Dedifferentiated amniotic fluid mesenchymal stem cell (primary cell): Measurements from ENCODE around the gene MCRS1.
"Not testable (repeated sequence)": the region's sequence is repeated elsewhere in the genome, so short reads cannot be mapped to it uniquely, and the experiment has no call there.

Experiments
- DNase-seq: peaks from one replicate; pipeline ENCODE4 v3.0.0-alpha.2; 2016; ENCODE audit errors: extremely low spot score

MCRS1 gene, protein sequence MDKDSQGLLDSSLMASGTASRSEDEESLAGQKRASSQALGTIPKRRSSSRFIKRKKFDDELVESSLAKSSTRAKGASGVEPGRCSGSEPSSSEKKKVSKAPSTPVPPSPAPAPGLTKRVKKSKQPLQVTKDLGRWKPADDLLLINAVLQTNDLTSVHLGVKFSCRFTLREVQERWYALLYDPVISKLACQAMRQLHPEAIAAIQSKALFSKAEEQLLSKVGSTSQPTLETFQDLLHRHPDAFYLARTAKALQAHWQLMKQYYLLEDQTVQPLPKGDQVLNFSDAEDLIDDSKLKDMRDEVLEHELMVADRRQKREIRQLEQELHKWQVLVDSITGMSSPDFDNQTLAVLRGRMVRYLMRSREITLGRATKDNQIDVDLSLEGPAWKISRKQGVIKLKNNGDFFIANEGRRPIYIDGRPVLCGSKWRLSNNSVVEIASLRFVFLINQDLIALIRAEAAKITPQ

DNA sequence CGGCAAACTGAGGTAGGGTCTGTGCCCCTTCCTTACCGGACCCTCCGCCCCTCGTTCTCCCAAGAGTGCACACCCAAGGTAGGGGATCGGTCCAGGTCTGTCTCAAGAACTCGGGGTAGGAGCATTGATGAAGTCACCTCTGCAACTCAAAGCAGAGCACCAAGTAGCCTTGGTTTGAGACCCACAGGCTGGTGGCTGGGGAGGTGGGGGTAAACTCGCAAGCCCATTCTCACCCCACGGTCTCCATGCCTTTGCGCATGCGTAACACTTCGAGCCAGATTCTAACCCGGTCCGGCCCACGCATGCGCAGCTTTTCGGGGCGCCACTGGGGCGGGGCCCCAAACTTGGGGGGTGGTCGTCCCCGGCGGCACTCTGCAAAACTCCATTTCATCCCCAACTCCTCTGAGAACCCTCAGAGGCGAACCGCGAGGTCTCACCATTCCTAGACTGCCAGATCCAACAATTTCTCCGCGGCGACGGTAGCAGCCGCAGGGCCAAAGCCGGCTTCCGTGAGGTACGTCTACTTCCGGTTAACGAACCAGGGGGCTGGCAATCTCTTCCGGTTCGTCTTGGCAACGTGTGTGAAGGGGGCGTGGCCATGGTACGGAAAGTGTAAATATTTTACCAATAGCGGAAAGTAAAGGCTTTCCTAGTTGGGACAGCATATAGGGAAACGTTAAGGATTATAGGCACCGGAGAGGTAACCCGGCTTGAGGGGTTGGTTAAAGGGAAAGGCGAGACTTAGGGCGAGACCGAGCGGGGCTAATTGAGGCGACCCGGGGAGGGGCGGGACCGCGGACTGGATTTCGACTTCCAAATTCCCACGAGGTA, at the start of gene MCRS1:
Gene MCRS1, minus strand, starts transcription at position 532 of the 831 bp plus-strand sequence. CDS start 1,411 bp downstream, outside the sequence.
- peak; percentile 92 for DNase-seq

DNA sequence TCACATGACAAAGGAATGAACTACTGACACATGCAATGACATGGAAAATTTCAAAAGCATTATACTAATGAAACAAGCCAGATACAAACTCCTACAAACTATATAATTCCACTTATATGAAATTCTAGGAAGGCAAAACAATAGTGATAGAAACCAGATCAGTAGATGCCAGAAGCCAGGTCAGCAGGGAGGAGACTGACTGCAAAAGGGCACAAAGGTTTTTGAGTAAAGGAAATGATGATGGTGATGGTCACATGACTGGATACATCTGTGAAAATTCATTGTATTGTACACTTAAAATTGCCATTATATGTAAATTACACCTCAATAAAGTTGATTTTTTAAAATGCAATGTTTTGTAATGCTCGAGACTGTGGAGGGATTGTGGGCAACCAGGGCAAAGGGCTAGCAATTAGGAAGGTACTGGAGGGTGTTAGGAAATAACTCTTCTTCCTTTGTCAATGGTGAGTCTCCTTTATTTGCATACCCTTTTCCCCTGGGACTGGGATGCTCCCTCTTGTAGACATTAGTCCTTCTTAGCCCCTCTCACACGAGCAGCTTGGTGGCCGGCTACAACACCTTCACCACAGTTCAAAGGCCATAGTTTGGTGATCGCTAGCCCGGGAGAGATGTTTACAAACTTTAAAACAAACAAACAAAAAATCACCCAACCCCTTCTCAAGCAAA, 48.7 kb upstream of the MCRS1 start:
- DNase-seq: no peak

DNA sequence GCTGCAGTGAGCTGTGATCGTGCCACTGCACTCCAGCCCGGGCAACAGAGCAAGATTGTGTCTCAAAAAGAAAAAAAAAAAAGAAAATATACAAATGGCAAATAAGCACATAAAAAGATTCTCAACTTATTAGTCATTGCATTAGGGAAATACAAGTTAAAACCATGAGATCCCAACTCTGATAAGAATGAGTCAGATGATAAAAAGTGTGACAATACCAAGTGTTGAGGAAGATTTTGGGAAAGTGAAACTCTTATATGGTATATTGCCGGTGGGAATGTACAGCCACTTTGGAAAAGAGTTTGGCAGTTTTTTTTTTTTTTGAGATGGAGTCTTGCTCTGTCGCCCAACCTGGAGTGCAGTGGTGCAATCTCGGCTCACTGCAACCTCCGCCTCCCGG, 47.8 kb upstream of the MCRS1 start:
- no peak for DNase-seq

DNA sequence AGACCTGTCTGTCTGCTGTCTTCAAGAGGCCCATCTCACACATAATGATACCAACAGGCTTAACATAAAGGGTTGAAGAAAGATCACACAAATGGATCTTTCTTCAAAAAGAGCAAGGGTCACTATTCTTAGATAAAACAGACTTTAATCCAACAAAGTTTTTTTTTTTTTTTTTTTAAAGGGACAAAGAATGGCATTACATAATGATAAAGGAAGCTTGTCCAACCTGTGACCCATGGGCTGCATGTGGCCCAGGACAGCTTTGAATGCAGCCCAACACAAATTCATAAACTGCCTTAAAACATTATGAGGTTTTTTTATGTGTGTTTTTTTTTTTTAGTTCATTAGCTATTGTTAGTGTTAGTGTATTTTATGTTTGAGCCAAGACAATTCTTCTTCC, 44.3 kb upstream of the MCRS1 start:
- no peak for DNase-seq

DNA sequence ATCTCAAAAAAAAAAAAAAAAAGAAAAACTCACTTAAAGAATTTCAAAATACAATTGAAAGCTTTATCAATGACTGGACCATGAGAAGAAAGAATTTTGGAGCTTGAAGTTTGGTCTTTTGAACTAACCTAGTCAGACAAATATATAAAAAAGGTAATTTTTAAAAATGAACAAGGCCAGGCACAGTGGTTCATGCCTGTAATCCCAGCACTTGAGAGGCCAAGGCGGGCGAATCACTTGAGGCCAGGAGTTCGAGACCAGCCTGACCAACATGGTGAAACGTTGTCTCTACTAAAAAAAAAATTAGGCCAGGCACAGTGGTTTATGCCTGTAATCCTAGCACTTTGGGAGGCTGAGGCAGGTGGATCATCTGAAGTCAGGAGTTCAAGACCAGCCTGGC, 42.8 kb upstream of the MCRS1 start:
- not testable (repeated sequence) for DNase-seq

DNA sequence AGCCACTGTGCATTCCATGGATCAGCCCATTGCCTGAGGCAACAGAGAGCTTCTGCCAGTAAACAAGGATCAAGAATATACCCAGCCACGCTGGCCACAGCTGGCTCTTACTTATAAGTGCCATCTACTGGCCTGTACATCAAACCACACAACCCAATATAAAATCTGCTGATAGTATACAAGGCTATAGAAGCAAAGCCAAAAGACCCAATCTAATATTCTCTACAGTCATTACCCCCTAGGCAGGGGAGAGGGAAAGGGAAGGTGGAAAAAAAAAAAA, 41.9 kb upstream of the MCRS1 start:
- DNase-seq: peak; percentile 34

DNA sequence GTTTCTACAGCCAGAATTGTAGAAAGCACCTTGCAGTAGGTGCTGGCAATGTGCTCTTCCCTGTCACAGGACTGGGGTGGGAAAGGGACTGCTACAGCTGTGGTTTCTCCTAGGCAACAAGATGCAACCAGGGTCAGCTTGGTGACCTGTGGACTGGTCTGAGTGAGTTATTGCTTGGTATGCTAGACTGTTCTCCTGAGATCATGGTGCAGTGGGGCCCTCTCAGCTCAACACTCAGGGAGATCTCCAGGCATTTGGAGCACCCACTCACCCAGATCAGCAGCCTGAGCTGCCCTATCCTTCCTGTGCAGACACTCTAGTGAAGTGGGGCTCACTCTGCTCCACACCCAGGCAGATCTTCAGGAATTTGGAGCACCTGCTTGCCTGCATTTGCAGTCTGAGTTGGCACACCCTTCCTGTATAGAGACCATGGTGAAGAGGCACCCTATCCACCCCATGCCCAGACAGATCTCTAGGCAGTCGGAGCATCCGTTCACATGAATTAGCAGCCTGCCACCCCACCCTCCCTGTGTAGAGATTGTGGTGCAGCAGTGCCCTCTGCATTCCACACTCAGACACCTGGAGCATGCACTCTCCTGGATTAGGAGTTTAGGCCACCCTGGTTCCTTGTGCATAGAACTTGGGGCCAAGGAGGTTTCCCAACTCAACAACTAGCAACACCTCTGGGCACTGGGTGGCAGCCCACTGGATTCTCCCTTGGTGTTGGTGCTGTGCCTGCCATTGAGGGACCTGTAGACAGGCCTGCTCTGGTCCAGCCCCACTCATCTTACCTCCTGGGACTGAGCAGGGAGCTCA, 41.3 kb upstream of the MCRS1 start:
- no peak for DNase-seq

DNA sequence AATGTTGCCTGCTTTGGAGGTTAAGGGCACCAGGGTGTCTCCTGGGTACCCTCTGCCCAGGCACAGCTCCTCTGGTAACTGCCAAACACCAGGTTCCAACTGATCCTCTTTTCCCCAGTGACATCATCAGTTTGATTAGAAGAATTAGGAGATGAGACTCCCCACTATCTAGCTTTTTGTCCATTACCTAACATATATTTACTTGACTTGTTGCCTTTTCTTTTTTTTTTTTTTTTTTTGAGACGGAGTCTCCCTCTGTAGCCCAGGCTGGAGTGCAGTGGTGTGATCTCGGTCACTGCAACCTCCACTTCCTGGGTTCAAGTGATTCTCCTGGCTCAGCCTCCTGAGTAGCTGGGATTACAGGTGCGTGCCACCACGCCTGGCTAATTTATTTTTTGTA, 37.6 kb upstream of the MCRS1 start, which contains the start of gene FAM186B:
Gene FAM186B, minus strand, starts transcription at position 101 of the 400 bp plus-strand sequence. CDS start 162 bp downstream, outside the sequence.
- not testable (repeated sequence) for DNase-seq

DNA sequence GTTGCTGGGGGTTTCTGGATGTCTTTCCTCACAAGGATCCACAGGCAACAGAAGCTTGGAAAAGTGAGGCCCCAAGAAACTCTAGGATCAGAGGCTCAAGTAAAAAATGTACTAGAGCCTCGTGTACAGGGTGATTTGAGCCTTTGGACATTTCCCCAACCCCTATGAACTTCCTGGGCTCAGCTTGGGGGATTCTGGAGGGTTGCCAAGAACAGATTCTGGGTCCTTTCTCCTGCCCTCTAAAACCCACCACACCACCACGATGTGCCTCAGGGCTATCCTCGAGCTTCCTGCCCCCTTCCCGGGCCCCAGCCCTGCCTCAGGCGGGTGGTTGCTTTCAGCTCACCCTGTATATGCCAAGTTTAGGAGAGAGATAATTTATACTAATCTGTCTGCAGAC, 36.9 kb upstream of the MCRS1 start:
- DNase-seq: no peak

DNA sequence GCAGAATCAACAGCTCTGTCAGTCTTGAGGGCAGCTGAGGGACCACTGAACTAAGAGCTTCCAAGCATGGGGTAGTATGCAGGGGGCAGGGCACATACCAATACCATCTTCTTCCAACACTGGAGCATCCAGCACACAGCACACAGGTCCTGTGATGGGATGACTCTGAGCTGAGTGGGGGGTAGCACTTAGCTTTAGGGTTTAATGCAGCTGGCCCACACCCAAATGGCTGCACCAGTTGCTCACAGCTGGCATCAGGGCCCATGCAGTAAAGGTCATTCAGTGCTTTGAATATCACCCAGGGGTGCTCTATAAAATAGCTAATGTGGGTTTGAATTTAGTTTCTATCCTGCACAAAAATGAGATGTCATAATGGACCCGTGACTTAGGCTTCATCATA, 35.8 kb upstream of the MCRS1 start:
- no peak for DNase-seq

DNA sequence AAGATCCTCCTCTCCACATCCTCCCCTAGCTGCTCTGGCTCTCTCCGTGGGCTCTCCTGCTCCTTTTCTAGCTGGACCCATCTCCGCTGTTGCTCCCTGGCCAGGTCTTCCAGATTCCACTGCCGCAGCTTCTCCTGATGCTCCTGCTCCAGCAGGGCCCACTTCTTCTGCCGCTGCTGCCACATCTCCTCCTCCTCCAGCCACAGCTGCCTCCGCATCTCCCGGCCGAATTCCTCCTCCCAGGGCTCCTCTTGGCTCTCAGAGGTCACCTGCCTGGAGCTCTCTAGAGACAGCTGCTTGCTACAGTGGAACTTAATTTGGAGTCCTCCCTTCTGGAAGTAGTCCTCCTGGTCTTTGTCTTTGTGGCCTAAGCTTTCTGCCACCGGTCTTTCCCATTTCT, 32.0 kb upstream of the MCRS1 start:
- no peak for DNase-seq

DNA sequence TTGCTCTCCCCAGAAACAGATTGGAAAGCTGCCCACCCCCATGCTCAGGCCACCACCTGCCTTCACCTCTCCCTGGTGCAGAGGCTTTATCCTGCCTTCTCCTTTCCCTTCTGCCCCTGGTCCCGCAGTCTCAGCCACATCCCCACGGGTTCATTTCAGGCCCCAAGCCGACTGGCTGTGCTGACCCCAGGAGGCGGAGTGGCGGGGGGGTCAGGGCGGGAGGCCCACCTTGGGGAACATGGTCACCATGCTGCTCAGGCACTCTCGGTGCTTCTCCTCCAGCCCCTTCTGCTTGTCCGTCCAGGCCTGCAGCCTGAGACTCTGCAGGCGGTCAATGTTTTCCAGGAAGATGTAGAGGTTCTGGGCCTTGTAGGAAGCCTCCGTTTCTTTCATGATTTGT, 30.6 kb upstream of the MCRS1 start:
- DNase-seq: no peak

DNA sequence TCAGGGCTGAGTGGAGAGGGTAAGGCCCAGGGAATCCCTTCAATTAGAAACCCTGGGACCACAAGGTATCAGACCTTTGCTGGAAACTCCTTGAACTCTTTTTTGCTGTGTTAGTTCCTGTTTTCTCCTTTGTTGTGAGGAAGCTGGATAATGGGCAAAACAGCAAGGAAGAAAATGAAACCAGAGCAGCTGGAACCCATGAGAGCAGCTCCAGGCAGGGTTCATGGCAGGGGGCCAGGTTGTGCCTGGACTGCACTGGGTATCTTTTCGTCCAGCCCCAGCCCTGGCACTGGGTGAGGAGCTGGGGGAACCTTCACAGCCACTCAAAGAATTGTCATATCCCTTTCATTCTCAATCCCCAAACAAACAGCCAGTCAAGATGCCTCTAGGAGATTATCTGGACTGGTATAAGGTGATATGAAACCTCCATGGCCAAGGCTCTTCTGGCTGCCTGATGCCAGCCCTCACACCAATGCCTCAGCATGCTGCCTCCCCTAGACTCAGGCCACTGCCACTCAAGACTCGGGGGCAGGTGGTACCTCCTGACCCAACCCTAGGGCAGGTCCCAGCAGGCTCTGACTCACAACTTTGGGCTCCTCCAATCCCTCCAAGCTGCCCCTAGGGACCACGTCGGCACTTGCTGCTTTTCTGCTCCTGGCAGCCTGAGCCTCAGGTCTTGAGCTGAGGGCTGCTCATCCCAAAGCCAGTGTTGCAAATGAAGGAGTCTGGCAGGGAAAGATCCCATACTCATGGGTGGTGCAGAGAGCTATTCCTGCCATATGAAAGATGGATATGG, 21.0 kb upstream of the MCRS1 start:
- DNase-seq: no peak

DNA sequence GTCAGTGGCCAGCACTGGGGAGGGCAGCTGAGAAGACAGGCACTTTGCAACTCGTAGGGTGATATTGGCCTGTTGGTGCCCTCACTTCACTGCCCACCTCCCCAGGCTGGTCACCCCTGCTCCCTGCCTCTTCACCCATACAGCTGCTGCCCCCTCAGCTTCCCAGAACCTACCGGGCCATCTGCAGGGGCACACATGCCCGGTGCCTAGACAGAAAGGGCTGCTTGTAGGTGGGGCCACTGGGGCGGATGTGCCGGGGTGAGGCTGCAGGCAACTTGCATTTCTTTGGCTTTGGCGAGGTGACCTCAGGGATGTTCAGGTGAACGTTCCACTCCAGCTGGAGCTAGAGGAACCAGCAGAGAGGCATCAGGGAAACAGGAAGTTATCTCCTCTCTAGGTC, 20.3 kb upstream of the MCRS1 start:
- no peak for DNase-seq

DNA sequence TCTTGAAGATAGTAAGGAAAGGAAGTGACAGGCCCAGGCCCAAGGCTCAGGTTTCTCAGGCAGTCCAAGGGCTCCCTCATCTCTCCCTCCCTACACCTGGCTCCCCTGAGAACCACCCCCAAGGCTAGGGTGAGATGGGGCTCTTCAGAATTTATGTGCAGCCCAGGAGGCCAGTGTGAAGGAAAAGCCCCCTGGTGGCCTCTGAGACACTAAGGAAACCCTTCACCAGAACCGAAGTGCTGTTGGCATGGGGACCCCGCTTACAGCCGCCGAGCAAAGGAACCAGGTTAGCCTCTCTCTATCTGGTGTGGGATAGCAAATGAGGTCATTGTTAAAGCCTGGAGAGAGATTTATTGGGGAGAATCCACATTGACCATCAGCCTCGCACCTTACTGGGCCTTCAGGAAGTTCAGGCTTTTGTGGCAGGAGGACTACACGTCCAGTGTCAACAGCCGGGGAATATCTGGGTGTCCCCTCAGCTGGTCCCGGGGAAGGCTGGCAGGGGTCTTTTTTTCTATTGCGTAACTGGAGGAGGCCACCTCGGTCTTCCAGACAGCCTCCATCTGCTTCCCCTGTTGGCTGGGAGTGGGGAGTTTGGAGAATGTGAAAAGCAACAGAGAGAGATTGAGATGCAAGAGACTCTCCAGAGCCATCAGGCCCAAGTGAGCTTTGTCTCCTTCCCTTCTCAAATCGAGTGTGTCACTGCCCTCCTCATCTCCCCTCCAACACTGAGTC, 19.4 kb upstream of the MCRS1 start:
- no peak for DNase-seq

DNA sequence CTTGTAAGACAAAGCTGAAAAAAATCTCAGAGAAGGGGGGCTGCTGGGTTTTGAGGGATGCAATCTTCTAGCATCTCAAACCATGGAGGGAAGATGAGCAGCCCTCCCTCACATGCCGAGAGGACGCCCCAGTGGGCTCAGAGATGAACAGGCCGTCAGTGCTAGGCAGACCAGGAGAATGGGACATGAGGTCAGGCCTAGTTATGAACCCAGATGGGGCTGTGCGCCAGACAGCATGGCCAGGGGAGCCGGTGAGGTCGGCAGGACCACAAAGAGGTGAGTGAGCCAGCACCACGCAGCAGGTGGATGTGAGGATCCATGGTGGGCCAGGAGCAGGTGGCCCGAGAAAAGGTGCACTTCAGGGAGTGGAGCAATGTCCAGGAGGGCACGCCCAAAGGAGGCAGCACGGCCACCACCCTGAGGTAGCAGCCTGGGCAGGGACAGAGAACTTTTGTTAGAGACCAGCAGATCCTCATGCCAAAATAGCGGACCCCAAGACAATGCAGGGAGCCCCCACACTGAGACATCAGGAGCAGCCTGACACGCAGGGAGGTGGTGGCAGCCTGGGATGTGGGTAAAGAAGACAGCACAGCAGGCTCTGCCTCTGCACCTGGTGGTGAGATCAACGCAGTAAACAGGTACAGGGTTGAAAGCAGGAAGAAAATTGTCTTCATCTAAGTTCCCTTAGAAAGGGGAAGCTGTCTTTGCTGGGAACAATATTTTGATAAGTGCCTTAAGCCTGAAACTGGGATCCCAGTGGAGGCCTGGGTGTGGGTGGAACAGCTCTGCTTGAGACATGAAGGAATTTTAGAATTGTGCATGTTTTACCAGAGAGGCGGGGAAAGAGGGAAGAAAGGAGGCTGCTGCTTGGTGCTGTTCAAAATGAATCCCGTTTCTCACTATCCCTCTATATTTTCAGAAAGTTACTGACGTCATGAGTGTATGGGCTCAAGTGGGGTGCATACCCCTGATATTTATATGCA, 17.8 kb upstream of the MCRS1 start:
- DNase-seq: no peak

DNA sequence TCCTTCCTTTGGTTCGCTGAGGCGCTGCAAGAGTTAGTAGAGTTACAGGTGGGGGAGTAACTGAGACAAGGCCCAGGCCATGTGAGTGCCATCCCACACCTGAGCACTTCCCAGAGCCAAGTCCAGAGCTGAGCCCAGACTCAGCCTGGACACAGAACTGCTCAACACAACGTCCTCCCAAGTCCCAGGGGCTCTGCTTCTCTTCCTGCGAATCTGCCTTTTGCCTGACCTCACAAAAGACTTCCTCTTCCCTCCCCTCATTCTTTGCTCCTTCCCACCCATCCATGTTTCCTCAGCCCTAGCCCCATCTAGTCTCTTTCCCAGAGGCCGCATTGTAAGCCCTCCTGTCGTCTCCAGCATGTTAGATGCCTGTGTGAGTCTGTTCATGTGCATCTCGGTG, 16.6 kb upstream of the MCRS1 start:
- no peak for DNase-seq

DNA sequence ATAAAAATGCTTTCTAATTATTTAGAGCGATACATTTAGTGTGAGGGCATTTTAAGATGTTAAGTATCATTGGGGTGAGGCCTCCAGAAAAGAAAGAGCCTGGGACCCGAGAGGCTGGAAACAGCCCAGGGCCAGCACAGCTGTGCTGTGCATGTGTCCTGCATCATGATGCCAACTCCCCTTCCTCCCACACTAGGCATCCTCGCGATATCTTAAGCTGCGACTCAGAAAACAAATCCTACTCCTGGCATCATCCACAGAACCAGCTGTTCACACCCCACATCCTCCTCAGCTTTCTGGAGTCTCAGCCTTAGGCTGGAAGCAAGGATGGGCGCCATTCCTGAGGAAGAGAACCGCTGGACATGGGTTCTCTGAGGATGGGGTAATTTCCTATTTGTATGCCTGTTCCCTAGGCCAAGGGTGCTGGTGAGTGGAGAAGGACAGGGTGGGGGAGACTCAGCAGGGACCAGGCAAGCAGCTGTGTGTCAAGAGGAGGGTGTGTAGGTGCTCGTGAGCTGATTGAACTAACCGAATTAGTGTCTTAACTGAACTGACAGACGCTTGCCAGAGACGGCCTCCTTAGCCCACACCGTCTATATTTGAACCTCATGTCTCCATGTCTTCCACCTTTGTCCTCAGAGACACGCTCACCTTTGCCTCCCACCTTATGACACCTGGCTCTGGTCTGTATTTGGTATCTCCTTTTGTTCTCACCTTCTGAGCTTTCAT, 15.6 kb upstream of the MCRS1 start:
- no peak for DNase-seq
